Measurements from ENCODE around the gene MYDGF. TPM values are rescaled to one million over a fixed set of nuclear protein-coding genes. Genes with fewer than 3 reads are reported as not detected.

MYDGF gene
- total and polyA plus RNA-seq, 2 of the 13 experiments (the other 11 are each of a cell fraction or from before 2014, with no cell fraction given), result 116 to 198 TPM

- TF ChIP-seq KDM2A (CRISPR knock-in tag; IDR thresholded peaks at IDR 0.05; ENCODE audit: borderline replicate concordance, low read depth), result peak; percentile 65; the same call in 1 of the 2 replicates
- TF ChIP-seq DR1 (CRISPR knock-in tag; IDR thresholded peaks at IDR 0.05), result no peak
- TF ChIP-seq MTA1 (CRISPR knock-in tag; IDR thresholded peaks at IDR 0.05; ENCODE audit: borderline replicate concordance), result peak; percentile 97
- no peak for TF ChIP-seq SRY (CRISPR knock-in tag; IDR thresholded peaks at IDR 0.05)
- TF ChIP-seq GATAD2A (CRISPR knock-in tag; IDR thresholded peaks at IDR 0.05), result peak; percentile 97
- peak; percentile 67; the same call in 1 of the 2 replicates for TF ChIP-seq FOXK1 (CRISPR knock-in tag; IDR thresholded peaks at IDR 0.05; ENCODE audit: borderline replicate concordance, low read depth)
- no peak for TF ChIP-seq ZNF781 (CRISPR knock-in tag; IDR thresholded peaks at IDR 0.05; ENCODE audit: borderline replicate concordance, not compliant biosample characterization)
- peak in 1 of 2 experiments; percentile 37; a peak in 1 of 4 replicates for TF ChIP-seq REST (IDR thresholded peaks at IDR 0.05; ENCODE audit: borderline replicate concordance in 1 of 2, low read depth in 1 of 2, low read length in 2 of 2)
- peak; percentile 80 for TF ChIP-seq ZNF574 (CRISPR knock-in tag; IDR thresholded peaks at IDR 0.05)
- TF ChIP-seq ZUFSP (CRISPR knock-in tag; IDR thresholded peaks at IDR 0.05; ENCODE audit: borderline replicate concordance), result no peak
- TF ChIP-seq ZNF329 (CRISPR knock-in tag; IDR thresholded peaks at IDR 0.05; ENCODE audit: low read depth), result no peak
- 0 out of 2 replicates have a peak, but pooled peaks have one; percentile 56 for TF ChIP-seq ZNF737 (CRISPR knock-in tag; IDR thresholded peaks at IDR 0.05; ENCODE audit: borderline replicate concordance)
- peak; percentile 45; the same call in 1 of the 2 replicates for TF ChIP-seq ZMYM4 (CRISPR knock-in tag; IDR thresholded peaks at IDR 0.05)
- TF ChIP-seq ZNF136 (CRISPR knock-in tag; IDR thresholded peaks at IDR 0.05; ENCODE audit: low read depth), result no peak
- TF ChIP-seq FOXP4 (CRISPR knock-in tag; IDR thresholded peaks at IDR 0.05), result peak; percentile 79
- 0 out of 2 replicates have a peak, but pooled peaks have one; percentile 39 for TF ChIP-seq ZNF83 (CRISPR knock-in tag; IDR thresholded peaks at IDR 0.05; ENCODE audit: borderline replicate concordance)
- peak; percentile 59; the same call in 1 of the 2 replicates for TF ChIP-seq TBX3 (IDR thresholded peaks at IDR 0.05; ENCODE audit: borderline replicate concordance)
These were observed 45.5 kb upstream of the MYDGF start (continued) for GRCh38 chr19:4715529-4716221.

Data from HepG2 (cell line).